Activated CD8-positive, alpha-beta memory T cell treated with anti-CD3 and anti-CD28 coated beads, Interleukin-2, amount 50 U/mL, for 4 hours (primary cell): ENCODE data around the gene RIMKLB.
"Not testable (repeated sequence)": the region's sequence is repeated elsewhere in the genome, so short reads cannot be mapped to it uniquely, and the experiment has no call there.

ENCODE experiments used
- DNase-seq: peaks from one replicate; pipeline ENCODE4 v3.0.0-alpha.2; 2020

The RIMKLB gene

GRCh38 chr12:8695116-8695515 lies 2.7 kb upstream of the RIMKLB start:
- no peak for DNase-seq

- no peak for DNase-seq
Measured at GRCh38 chr12:8696442-8697090, 1.2 kb upstream of the RIMKLB start.

GRCh38 chr12:8697120-8697475 lies 693 bp upstream of the RIMKLB start:
- no peak for DNase-seq

GRCh38 chr12:8698132-8698851 lies 501 bp downstream of the RIMKLB start:
- peak; percentile 56 for DNase-seq

- no peak for DNase-seq
Measured at GRCh38 chr12:8698879-8699278, 1.1 kb downstream of the RIMKLB start.

- DNase-seq, result no peak
Measured at GRCh38 chr12:8699714-8700113, 1.9 kb downstream of the RIMKLB start.

GRCh38 chr12:8701046-8701660 lies 3.4 kb downstream of the RIMKLB start:
- no peak for DNase-seq

GRCh38 chr12:8702159-8702558 lies 4.4 kb downstream of the RIMKLB start:
- DNase-seq, result no peak

- no peak for DNase-seq
Measured at GRCh38 chr12:8709124-8709830, 11.5 kb downstream of the RIMKLB start.

GRCh38 chr12:8712572-8712971 lies 14.8 kb downstream of the RIMKLB start:
- no peak for DNase-seq

- no peak for DNase-seq
Measured at GRCh38 chr12:8722286-8722800, 24.6 kb downstream of the RIMKLB start.

- no peak for DNase-seq
Measured at GRCh38 chr12:8734873-8735381, 37.1 kb downstream of the RIMKLB start.

GRCh38 chr12:8742501-8742900 lies 44.7 kb downstream of the RIMKLB start:
- no peak for DNase-seq

- DNase-seq, result not testable (repeated sequence)
Measured at GRCh38 chr12:8743121-8743520, 45.3 kb downstream of the RIMKLB start.

- not testable (repeated sequence) for DNase-seq
Measured at GRCh38 chr12:8745631-8746030, 47.8 kb downstream of the RIMKLB start.

GRCh38 chr12:8746046-8746445 lies 48.3 kb downstream of the RIMKLB start:
- DNase-seq, result no peak

GRCh38 chr12:8760076-8760475 lies 62.3 kb downstream of the RIMKLB start:
- DNase-seq, result not testable (repeated sequence)

- not testable (repeated sequence) for DNase-seq
Measured at GRCh38 chr12:8762701-8763100, 64.9 kb downstream of the RIMKLB start.

GRCh38 chr12:8766121-8766520 lies 68.3 kb downstream of the RIMKLB start:
- not testable (repeated sequence) for DNase-seq

- DNase-seq, result no peak
Measured at GRCh38 chr12:8770499-8770898, 72.7 kb downstream of the RIMKLB start.

- no peak for DNase-seq
Measured at GRCh38 chr12:8771072-8771471, 73.3 kb downstream of the RIMKLB start.

GRCh38 chr12:8773461-8773860 lies 75.7 kb downstream of the RIMKLB start:
- DNase-seq, result no peak

- DNase-seq, result no peak
Measured at GRCh38 chr12:8779281-8779680, 81.5 kb downstream of the RIMKLB start.
